Measurements from ENCODE around the gene MAPT. TPM values are rescaled to one million over a fixed set of nuclear protein-coding genes. Genes with fewer than 3 reads are reported as not detected.

Gene MAPT
- total RNA-seq, 1 experiment from 2014 or later = 37.5 TPM

DNA sequence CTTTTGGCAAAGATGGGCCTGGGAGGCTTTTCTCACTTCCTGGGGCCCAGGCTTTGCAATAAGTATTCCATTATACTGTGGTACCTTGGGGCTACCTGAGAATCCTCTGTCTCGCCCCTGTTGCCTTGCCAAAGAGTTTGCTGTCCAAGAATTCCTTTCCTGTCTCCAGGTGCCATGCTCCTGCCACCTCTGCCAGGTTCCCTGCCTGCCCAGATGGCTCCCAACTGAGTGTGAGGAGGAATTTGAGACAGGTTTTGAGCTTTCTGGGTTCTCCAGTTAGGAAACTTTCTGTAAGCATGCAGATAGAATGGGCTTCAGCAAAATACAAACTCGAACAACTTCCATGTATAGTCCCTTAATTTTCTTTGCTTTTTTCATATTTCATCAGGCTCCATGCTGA, 5.8 kb downstream of the MAPT start (continued):
- TF ChIP-seq, protein P1, sequence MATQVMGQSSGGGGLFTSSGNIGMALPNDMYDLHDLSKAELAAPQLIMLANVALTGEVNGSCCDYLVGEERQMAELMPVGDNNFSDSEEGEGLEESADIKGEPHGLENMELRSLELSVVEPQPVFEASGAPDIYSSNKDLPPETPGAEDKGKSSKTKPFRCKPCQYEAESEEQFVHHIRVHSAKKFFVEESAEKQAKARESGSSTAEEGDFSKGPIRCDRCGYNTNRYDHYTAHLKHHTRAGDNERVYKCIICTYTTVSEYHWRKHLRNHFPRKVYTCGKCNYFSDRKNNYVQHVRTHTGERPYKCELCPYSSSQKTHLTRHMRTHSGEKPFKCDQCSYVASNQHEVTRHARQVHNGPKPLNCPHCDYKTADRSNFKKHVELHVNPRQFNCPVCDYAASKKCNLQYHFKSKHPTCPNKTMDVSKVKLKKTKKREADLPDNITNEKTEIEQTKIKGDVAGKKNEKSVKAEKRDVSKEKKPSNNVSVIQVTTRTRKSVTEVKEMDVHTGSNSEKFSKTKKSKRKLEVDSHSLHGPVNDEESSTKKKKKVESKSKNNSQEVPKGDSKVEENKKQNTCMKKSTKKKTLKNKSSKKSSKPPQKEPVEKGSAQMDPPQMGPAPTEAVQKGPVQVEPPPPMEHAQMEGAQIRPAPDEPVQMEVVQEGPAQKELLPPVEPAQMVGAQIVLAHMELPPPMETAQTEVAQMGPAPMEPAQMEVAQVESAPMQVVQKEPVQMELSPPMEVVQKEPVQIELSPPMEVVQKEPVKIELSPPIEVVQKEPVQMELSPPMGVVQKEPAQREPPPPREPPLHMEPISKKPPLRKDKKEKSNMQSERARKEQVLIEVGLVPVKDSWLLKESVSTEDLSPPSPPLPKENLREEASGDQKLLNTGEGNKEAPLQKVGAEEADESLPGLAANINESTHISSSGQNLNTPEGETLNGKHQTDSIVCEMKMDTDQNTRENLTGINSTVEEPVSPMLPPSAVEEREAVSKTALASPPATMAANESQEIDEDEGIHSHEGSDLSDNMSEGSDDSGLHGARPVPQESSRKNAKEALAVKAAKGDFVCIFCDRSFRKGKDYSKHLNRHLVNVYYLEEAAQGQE (IDR thresholded peaks at IDR 0.05; ENCODE audit: low read depth) = no peak
- TF ChIP-seq JUND (IDR thresholded peaks at IDR 0.05) (no peak), POLR2A (IDR thresholded peaks at IDR 0.05; ENCODE audit: borderline replicate concordance, extremely low read depth, insufficient read depth, insufficient read length) (no peak), POLR2AphosphoS5 (IDR thresholded peaks at IDR 0.05; ENCODE audit: low read depth, low read length) (no peak), CBX3 (IDR thresholded peaks at IDR 0.05; ENCODE audit: low read depth) (no peak)
- TF ChIP-seq, protein P2, sequence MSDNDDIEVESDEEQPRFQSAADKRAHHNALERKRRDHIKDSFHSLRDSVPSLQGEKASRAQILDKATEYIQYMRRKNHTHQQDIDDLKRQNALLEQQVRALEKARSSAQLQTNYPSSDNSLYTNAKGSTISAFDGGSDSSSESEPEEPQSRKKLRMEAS (IDR thresholded peaks at IDR 0.05) = no peak

DNA sequence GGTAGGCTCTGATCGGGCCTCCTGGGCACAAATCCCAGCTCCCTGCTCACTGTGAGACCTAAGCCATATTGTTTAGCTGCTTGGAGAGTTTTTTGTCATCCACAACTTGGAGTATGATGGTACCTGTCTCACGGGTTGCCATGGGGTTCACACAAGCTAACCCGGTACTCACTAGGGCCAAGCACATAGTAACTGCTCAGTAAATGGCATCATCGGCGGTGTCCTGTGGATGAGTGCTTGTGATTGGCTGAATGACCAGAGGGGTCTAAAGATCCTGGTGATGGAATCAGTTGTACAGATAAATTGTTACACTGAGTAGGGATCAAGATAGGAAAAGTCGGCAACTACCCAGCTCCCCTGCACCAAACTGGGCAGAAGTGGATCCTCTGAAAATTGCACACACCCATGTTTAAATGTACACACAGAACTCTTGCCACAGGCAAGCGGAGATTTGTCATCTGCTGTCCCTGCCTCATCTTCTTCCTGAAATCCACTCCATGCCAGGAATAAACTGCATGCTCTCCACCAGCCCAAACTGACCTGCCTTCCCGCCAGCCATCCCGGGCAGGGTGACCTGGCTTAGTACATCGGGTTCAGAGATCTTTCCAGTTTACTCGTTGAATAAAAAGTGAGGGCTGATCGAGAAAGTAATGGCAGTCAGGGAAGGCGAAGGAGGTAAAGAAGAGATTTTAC, 6.5 kb downstream of the MAPT start:
- H3K9me2 ChIP-seq (ENCODE audit: insufficient read depth) = no peaks in the 10 kb centered on the region
- ATAC-seq (no peak), DNase-seq (ENCODE audit: low read depth, low spot score) (no peak)
- H3K4me1 ChIP-seq (ENCODE audit: control insufficient read depth in 1 of 2, insufficient read depth in 2 of 2, low read length in 2 of 2) = no peaks in the 10 kb centered on the region
- no peaks in the 10 kb centered on the region for H3K9me3 ChIP-seq (ENCODE audit: control insufficient read depth in 1 of 2, insufficient read depth in 1 of 2, low read depth in 1 of 2, low read length in 2 of 2)
- POLR2A ChIA-PET = no interaction called here
- no peak overlapping the region for H3K4me2 ChIP-seq (ENCODE audit: low read length)
- H3K36me3 ChIP-seq (ENCODE audit: control insufficient read depth in 1 of 2, insufficient read depth in 2 of 2, low read length in 2 of 2) = no peaks in the 10 kb centered on the region
- H4K20me1 ChIP-seq (ENCODE audit: insufficient read depth) = no peaks in the 10 kb centered on the region
- CTCF ChIA-PET = no interaction called here
- H3K4me3 ChIP-seq (replicated peaks in 1 of 2; ENCODE audit: low read depth in 1 of 2, low read length in 2 of 2) = no peak overlapping the region
- BruUV-seq (replicated peaks) = no TSS peak
- no peak overlapping the region for H3K27ac ChIP-seq (ENCODE audit: low read depth, low read length)
- intact Hi-C loops (cut with micrococcal nuclease) = no loop called here
- H2AFZ ChIP-seq (ENCODE audit: low read depth, low read length, poor library complexity, severe bottlenecking) = no peak overlapping the region
- no peak for TF ChIP-seq EZH2phosphoT487 (IDR thresholded peaks at IDR 0.05; ENCODE audit: borderline replicate concordance)
- no peak for TF ChIP-seq JUND (IDR thresholded peaks at IDR 0.05)
- no peak for TF ChIP-seq SIN3A (IDR thresholded peaks at IDR 0.05; ENCODE audit: low read depth)
- TF ChIP-seq, protein P3, sequence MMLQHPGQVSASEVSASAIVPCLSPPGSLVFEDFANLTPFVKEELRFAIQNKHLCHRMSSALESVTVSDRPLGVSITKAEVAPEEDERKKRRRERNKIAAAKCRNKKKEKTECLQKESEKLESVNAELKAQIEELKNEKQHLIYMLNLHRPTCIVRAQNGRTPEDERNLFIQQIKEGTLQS (IDR thresholded peaks at IDR 0.05) = no peak
- TF ChIP-seq, protein P1 (IDR thresholded peaks at IDR 0.05; ENCODE audit: low read depth) = no peak
- TF ChIP-seq SP1 (IDR thresholded peaks at IDR 0.05; ENCODE audit: low read depth) = no peak
- TF ChIP-seq EZH2 (IDR thresholded peaks at IDR 0.05) = no peak
- TF ChIP-seq YY1 (IDR thresholded peaks at IDR 0.05; ENCODE audit: extremely low read depth, insufficient replicate concordance, low read depth, low read length) = no peak
- TF ChIP-seq FOSL1 (IDR thresholded peaks at IDR 0.05; ENCODE audit: low read depth) = no peak
- no peak for TF ChIP-seq RAD21 (IDR thresholded peaks at IDR 0.05; ENCODE audit: low read depth)
- TF ChIP-seq, protein P4, sequence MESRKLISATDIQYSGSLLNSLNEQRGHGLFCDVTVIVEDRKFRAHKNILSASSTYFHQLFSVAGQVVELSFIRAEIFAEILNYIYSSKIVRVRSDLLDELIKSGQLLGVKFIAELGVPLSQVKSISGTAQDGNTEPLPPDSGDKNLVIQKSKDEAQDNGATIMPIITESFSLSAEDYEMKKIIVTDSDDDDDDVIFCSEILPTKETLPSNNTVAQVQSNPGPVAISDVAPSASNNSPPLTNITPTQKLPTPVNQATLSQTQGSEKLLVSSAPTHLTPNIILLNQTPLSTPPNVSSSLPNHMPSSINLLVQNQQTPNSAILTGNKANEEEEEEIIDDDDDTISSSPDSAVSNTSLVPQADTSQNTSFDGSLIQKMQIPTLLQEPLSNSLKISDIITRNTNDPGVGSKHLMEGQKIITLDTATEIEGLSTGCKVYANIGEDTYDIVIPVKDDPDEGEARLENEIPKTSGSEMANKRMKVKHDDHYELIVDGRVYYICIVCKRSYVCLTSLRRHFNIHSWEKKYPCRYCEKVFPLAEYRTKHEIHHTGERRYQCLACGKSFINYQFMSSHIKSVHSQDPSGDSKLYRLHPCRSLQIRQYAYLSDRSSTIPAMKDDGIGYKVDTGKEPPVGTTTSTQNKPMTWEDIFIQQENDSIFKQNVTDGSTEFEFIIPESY (IDR thresholded peaks at IDR 0.05; ENCODE audit: extremely low read depth, insufficient replicate concordance, low read length) = no peak
- RAD21 ChIA-PET (ENCODE audit: low non-redundant PET in 1 of 2, low total read pairs in 2 of 2, uncharacterized antibody in 2 of 2, unreplicated experiment in 2 of 2) = no interaction called here
- H3K27me3 ChIP-seq (ENCODE audit: insufficient read depth, low read length) = no peaks in the 10 kb centered on the region
- H3K9ac ChIP-seq (ENCODE audit: low read length) = no peak overlapping the region
- H3K79me2 ChIP-seq (ENCODE audit: insufficient read depth, low read length) = 0 out of 2 replicates have a peak, but pooled peaks cover under 1% of the 10 kb centered on the region

Data from HCT116 (cell line).